Measurements from ENCODE around the gene PFKFB3. TPM values are rescaled to one million over a fixed set of nuclear protein-coding genes. Genes with fewer than 3 reads are reported as not detected.
A peak's percentile ranks its signal among the peaks of the same experiment; 100 is the strongest.

PFKFB3 gene
- total and polyA plus RNA-seq, 2 of the 13 experiments (the other 11 are each of a cell fraction or from before 2014, with no cell fraction given) = 1.2 to 13.3 TPM

DNA sequence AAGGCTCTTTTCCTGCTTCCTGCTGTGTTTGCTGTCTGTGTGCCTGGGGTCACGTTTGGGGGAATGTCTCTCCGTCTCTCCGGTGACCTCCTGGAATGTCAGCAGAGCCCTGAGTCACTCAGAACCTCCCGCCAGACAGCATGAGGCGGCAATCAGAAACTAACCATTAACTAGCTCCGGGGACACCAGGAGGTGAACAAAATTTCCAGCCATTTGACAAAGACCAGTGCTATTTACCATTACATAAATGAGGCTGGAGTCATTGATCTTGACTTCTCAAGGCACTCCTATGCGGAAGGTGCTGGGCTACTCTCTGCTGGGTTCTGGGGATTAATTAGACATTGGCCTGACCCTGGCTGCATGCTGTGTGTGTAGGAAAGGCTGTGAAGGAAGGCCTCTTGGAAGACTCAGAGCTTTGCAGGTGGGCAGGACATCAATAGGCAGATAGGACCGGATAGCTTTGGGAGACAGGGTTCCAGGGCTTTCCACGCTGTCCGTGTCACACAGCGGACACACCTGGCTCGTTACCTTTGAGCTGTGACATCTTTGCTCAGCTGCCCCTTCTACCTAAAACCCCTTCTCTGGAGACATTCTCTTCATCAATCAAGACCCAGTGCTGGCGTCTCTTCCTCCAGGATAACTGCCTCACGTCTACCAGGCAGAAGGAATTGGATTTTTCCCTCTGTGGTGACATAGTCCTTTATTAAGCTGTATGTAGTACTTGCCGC is 77.0 kb downstream of the PFKFB3 start (continued):
- TF ChIP-seq, protein P1, sequence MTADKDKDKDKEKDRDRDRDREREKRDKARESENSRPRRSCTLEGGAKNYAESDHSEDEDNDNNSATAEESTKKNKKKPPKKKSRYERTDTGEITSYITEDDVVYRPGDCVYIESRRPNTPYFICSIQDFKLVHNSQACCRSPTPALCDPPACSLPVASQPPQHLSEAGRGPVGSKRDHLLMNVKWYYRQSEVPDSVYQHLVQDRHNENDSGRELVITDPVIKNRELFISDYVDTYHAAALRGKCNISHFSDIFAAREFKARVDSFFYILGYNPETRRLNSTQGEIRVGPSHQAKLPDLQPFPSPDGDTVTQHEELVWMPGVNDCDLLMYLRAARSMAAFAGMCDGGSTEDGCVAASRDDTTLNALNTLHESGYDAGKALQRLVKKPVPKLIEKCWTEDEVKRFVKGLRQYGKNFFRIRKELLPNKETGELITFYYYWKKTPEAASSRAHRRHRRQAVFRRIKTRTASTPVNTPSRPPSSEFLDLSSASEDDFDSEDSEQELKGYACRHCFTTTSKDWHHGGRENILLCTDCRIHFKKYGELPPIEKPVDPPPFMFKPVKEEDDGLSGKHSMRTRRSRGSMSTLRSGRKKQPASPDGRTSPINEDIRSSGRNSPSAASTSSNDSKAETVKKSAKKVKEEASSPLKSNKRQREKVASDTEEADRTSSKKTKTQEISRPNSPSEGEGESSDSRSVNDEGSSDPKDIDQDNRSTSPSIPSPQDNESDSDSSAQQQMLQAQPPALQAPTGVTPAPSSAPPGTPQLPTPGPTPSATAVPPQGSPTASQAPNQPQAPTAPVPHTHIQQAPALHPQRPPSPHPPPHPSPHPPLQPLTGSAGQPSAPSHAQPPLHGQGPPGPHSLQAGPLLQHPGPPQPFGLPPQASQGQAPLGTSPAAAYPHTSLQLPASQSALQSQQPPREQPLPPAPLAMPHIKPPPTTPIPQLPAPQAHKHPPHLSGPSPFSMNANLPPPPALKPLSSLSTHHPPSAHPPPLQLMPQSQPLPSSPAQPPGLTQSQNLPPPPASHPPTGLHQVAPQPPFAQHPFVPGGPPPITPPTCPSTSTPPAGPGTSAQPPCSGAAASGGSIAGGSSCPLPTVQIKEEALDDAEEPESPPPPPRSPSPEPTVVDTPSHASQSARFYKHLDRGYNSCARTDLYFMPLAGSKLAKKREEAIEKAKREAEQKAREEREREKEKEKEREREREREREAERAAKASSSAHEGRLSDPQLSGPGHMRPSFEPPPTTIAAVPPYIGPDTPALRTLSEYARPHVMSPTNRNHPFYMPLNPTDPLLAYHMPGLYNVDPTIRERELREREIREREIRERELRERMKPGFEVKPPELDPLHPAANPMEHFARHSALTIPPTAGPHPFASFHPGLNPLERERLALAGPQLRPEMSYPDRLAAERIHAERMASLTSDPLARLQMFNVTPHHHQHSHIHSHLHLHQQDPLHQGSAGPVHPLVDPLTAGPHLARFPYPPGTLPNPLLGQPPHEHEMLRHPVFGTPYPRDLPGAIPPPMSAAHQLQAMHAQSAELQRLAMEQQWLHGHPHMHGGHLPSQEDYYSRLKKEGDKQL (CRISPR knock-in tag; IDR thresholded peaks at IDR 0.05; ENCODE audit: low read depth) = no peak
- TF ChIP-seq MZF1 (CRISPR knock-in tag; IDR thresholded peaks at IDR 0.05; ENCODE audit: borderline replicate concordance) = no peak
- TF ChIP-seq, protein P2, sequence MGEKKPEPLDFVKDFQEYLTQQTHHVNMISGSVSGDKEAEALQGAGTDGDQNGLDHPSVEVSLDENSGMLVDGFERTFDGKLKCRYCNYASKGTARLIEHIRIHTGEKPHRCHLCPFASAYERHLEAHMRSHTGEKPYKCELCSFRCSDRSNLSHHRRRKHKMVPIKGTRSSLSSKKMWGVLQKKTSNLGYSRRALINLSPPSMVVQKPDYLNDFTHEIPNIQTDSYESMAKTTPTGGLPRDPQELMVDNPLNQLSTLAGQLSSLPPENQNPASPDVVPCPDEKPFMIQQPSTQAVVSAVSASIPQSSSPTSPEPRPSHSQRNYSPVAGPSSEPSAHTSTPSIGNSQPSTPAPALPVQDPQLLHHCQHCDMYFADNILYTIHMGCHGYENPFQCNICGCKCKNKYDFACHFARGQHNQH (CRISPR knock-in tag; IDR thresholded peaks at IDR 0.05) = peak; percentile 97
- no peak for TF ChIP-seq ZNF337 (CRISPR knock-in tag; IDR thresholded peaks at IDR 0.05; ENCODE audit: borderline replicate concordance, low read depth)
- TF ChIP-seq, protein P3, sequence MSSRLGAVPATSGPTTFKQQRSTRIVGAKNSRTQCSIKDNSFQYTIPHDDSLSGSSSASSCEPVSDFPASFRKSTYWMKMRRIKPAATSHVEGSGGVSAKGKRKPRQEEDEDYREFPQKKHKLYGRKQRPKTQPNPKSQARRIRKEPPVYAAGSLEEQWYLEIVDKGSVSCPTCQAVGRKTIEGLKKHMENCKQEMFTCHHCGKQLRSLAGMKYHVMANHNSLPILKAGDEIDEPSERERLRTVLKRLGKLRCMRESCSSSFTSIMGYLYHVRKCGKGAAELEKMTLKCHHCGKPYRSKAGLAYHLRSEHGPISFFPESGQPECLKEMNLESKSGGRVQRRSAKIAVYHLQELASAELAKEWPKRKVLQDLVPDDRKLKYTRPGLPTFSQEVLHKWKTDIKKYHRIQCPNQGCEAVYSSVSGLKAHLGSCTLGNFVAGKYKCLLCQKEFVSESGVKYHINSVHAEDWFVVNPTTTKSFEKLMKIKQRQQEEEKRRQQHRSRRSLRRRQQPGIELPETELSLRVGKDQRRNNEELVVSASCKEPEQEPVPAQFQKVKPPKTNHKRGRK (CRISPR knock-in tag; IDR thresholded peaks at IDR 0.05) = no peak
- TF ChIP-seq, protein P4, sequence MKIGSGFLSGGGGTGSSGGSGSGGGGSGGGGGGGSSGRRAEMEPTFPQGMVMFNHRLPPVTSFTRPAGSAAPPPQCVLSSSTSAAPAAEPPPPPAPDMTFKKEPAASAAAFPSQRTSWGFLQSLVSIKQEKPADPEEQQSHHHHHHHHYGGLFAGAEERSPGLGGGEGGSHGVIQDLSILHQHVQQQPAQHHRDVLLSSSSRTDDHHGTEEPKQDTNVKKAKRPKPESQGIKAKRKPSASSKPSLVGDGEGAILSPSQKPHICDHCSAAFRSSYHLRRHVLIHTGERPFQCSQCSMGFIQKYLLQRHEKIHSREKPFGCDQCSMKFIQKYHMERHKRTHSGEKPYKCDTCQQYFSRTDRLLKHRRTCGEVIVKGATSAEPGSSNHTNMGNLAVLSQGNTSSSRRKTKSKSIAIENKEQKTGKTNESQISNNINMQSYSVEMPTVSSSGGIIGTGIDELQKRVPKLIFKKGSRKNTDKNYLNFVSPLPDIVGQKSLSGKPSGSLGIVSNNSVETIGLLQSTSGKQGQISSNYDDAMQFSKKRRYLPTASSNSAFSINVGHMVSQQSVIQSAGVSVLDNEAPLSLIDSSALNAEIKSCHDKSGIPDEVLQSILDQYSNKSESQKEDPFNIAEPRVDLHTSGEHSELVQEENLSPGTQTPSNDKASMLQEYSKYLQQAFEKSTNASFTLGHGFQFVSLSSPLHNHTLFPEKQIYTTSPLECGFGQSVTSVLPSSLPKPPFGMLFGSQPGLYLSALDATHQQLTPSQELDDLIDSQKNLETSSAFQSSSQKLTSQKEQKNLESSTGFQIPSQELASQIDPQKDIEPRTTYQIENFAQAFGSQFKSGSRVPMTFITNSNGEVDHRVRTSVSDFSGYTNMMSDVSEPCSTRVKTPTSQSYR (CRISPR knock-in tag; IDR thresholded peaks at IDR 0.05; ENCODE audit: borderline replicate concordance) = no peak
- TF ChIP-seq, protein P5, sequence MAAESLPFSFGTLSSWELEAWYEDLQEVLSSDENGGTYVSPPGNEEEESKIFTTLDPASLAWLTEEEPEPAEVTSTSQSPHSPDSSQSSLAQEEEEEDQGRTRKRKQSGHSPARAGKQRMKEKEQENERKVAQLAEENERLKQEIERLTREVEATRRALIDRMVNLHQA (CRISPR knock-in tag; IDR thresholded peaks at IDR 0.05) = peak; percentile 41; the same call in 1 of the 2 replicates
